Measurements from ENCODE around the gene INO80.

INO80 gene

GRCh38 chr15:40951764-40952163 is 164.3 kb downstream of the INO80 start:
- TF ChIP-seq CTCF (IDR thresholded peaks at IDR 0.05; ENCODE audit: low read depth, low read length), result no peak
- H3K4me3 ChIP-seq (replicated peaks in 1 of 2; ENCODE audit: low read depth in 2 of 2, low read length in 2 of 2), result no peak overlapping the region
- no peak for DNase-seq (ENCODE audit: low read depth in 2 of 2)

GRCh38 chr15:40949756-40950207 is 166.3 kb downstream of the INO80 start:
- peak in 1 of 2 donors; percentile 36 for DNase-seq (ENCODE audit: low read depth in 2 of 2)
- no peak for TF ChIP-seq CTCF (IDR thresholded peaks at IDR 0.05; ENCODE audit: low read depth, low read length)
- no peak overlapping the region for H3K4me3 ChIP-seq (replicated peaks in 1 of 2; ENCODE audit: low read depth in 2 of 2, low read length in 2 of 2)

DNA sequence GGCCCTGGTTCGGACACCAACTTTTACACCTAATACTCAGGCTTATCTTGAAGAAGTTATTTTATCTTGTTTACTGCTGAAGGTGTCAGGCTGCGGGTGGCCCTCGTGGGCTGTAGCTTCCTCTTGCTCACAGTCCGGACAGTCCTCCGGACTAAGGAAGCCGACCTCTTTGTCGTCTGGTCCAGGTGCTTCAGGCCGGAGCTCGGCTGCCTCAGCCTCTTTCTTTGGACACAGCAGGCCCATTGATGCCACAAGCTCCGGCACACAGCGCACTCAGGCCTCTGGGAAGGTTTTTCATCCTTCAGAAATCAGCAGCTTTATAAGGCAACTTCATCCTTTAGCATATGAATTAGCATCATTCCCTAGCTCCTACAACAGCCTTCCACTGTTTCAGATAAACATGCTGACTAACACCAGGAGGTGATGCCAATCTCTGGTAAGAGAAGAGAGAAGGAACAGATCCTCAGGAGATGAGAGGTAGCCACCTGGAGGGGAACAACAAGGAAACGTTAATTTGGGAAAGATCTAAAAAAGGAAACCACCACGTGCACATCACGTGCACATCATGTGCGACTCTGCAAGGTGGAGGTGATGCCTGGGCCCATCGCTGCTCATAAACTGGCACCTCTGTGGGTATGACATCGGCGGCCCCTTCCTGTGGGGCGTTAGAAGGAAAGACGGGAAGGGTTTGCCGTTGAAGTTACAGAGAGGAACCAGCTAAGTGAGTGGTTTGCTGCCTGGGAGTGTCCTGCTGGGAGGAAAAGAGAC is 167.2 kb downstream of the INO80 start:
- TF ChIP-seq CTCF (IDR thresholded peaks at IDR 0.05; ENCODE audit: low read depth, low read length), result no peak
- no peak overlapping the region for H3K4me3 ChIP-seq (replicated peaks in 1 of 2; ENCODE audit: low read depth in 2 of 2, low read length in 2 of 2)
- no peak for DNase-seq (ENCODE audit: low read depth in 2 of 2)

DNA sequence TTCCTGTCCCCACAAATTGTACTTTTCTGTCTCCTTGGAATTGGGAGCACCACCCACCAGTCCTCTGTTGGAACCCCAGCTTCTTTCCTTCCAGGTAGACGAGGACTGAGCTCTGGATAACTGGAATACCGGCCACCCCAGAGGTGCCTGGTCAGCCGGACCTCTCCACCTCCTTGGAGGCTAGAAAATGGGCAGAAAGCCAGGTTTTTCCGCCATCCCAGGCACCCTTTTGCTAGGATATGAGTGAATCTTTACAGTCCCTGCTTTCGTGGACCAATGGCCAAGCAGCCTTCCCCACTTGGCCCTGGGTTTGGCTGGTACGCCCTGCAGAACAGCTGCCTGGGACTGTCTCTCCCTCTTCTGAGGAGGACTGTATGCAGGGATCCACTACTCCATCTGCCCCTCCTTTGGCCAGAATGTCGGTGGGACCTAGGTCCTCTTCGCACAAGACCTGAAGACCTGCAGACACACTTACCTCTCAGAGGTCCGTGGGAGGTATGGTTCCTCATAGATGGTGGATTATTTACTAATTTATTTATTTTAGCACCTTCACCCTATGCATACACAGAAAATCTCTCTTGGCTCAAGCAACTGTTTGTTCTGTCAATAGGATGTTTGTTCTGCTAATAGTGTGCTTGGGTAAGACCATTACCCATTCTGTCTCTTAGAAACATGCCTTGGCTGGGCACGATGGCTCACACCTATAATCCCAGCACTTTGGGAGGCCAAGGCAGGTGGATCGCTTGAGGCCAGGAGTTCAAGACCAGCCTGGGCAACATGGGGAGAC is 171.4 kb downstream of the INO80 start:
- no peak for TF ChIP-seq CTCF (IDR thresholded peaks at IDR 0.05; ENCODE audit: low read depth, low read length)

DNA sequence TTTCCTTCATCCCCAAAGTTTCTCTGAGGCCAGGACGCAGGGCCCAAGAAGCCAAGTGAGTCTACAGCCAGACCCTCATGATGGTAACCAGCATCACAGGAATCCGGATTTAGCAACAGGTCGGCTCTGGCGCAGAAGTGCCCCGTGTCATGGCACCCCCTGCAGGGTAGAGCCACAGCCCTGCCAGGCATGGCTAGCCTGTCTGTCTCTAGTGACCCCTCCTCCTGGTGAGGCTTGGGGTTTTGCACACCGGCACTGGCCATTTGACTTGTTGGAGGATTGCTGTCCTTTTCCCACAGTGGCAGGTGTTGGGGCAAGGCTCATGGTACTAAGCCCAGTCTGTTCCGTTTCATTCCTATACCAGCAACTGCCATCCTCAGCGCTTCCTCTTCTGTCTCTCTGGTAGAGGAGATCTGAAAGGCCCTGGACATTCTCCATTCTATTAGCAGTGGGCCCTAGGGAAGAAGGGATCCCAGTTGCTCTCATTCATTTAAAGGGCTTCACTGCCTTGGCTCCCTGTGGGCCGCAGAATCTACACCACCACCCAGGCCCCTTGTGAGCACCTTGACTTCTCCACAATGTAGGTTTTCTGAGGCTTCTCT is 172.2 kb downstream of the INO80 start:
- TF ChIP-seq CTCF (IDR thresholded peaks at IDR 0.05; ENCODE audit: low read depth, low read length), result no peak
- no peak for DNase-seq (ENCODE audit: low read depth in 2 of 2)
- H3K4me3 ChIP-seq (replicated peaks in 1 of 2; ENCODE audit: low read depth in 2 of 2, low read length in 2 of 2), result no peak overlapping the region

More for the DNA sequence above, 171.4 kb downstream of the INO80 start:
- DNase-seq (ENCODE audit: low read depth in 2 of 2), result no peak
- H3K4me3 ChIP-seq (replicated peaks in 1 of 2; ENCODE audit: low read depth in 2 of 2, low read length in 2 of 2), result no peak overlapping the region

- no peak for DNase-seq (ENCODE audit: low read depth in 2 of 2)
- no peak overlapping the region for H3K4me3 ChIP-seq (replicated peaks in 1 of 2; ENCODE audit: low read depth in 2 of 2, low read length in 2 of 2)
- no peak for TF ChIP-seq CTCF (IDR thresholded peaks at IDR 0.05; ENCODE audit: low read depth, low read length)
Observed at GRCh38 chr15:40942878-40943277, 173.2 kb downstream of the INO80 start.
